ENCODE measurements around the gene MAB21L4. TPM values are rescaled to one million over a fixed set of nuclear protein-coding genes. Genes with fewer than 3 reads are reported as not detected.

Gene MAB21L4
- total and polyA plus RNA-seq, 2 experiments from 2014 or later = not detected

- no peak overlapping the region for H3K4me3 ChIP-seq
- no peak for ATAC-seq
- Mint-ChIP-seq H3K9me3 (no peaks in the 10 kb centered on the region), H3K27me3 (ENCODE audit: insufficient read depth, low read depth, poor library complexity) (peaks cover 4% of the 10 kb centered on the region), H3K4me1 (0 out of 3 replicates have a peak, but pooled peaks cover 2% of the 10 kb centered on the region), H3K27ac (no peak overlapping the region), H3K36me3 (ENCODE audit: low read depth) (no peaks in the 10 kb centered on the region), H3K4me3 (no peak overlapping the region)
- H3K79me2 ChIP-seq (replicated peaks; ENCODE audit: insufficient read depth) = no peaks in the 10 kb centered on the region
- H3K4me2 ChIP-seq = no peak overlapping the region
- no peak overlapping the region for H2AFZ ChIP-seq
- H4K20me1 ChIP-seq (replicated peaks; ENCODE audit: insufficient read depth) = no peaks in the 10 kb centered on the region
- H3F3A ChIP-seq (replicated peaks; ENCODE audit: low read depth) = no peaks in the 10 kb centered on the region
- H3K36me3 ChIP-seq (ENCODE audit: insufficient read depth) = no peaks in the 10 kb centered on the region
- no peak overlapping the region for H3K27ac ChIP-seq (ENCODE audit: low read depth)
- H3K4me1 ChIP-seq (ENCODE audit: insufficient read depth) = no peaks in the 10 kb centered on the region
- no peaks in the 10 kb centered on the region for H3K9me2 ChIP-seq (ENCODE audit: insufficient read depth)
- H3K27me3 ChIP-seq (ENCODE audit: insufficient read depth) = no peaks in the 10 kb centered on the region
- TF ChIP-seq EZH2 (IDR thresholded peaks at IDR 0.05; ENCODE audit: low read depth, unreplicated experiment) (no peak), NANOG (IDR thresholded peaks at IDR 0.05; ENCODE audit: borderline replicate concordance) (no peak), ZNF114 (CRISPR knock-in tag; IDR thresholded peaks at IDR 0.05) (no peak), POLR2AphosphoS5 (IDR thresholded peaks at IDR 0.05; ENCODE audit: low read depth) (no peak), CTCF (conservative IDR thresholded peaks at IDR 0.05; ENCODE audit: low read depth in 2 of 2) (no peak), ETS1 (IDR thresholded peaks at IDR 0.05) (no peak)
- no peak for DNase-seq (ENCODE audit: low spot score)
Observed at GRCh38 chr2:240874715-240875227, 21.2 kb downstream of the MAB21L4 start.

GRCh38 chr2:240873805-240874714 lies 21.9 kb downstream of the MAB21L4 start:
- no peaks in the 10 kb centered on the region for H3K36me3 Mint-ChIP-seq (ENCODE audit: low read depth)
- no peaks in the 10 kb centered on the region for H3K4me1 ChIP-seq (ENCODE audit: insufficient read depth)
- H3K9me3 Mint-ChIP-seq = no peaks in the 10 kb centered on the region
- H3K27ac Mint-ChIP-seq = peak overlapping the region; percentile 84
- H4K20me1 ChIP-seq (replicated peaks; ENCODE audit: insufficient read depth) = no peaks in the 10 kb centered on the region
- no peak overlapping the region for H3K27ac ChIP-seq (ENCODE audit: low read depth)
- H3K9me2 ChIP-seq (ENCODE audit: insufficient read depth) = no peaks in the 10 kb centered on the region
- no peak overlapping the region for H2AFZ ChIP-seq
- 0 out of 3 replicates have a peak, but pooled peaks cover 2% of the 10 kb centered on the region for H3K4me1 Mint-ChIP-seq
- peak; percentile 50 for DNase-seq (ENCODE audit: low spot score)
- no peak overlapping the region for H3K4me3 ChIP-seq
- H3K79me2 ChIP-seq (replicated peaks; ENCODE audit: insufficient read depth) = no peaks in the 10 kb centered on the region
- H3K4me3 Mint-ChIP-seq = no peak overlapping the region
- TF ChIP-seq REST (IDR thresholded peaks at IDR 0.05; ENCODE audit: unreplicated experiment) (no peak), CTCF (conservative IDR thresholded peaks at IDR 0.05; ENCODE audit: low read depth in 2 of 2) (peak; percentile 17 to 38; a peak in 3 of 4 replicates), NANOG (IDR thresholded peaks at IDR 0.05; ENCODE audit: borderline replicate concordance) (no peak)
- H3K27me3 Mint-ChIP-seq (ENCODE audit: insufficient read depth, low read depth, poor library complexity) = peaks cover 4% of the 10 kb centered on the region
- H3K36me3 ChIP-seq (ENCODE audit: insufficient read depth) = no peaks in the 10 kb centered on the region
- no peaks in the 10 kb centered on the region for H3K27me3 ChIP-seq (ENCODE audit: insufficient read depth)
- no peaks in the 10 kb centered on the region for H3F3A ChIP-seq (replicated peaks; ENCODE audit: low read depth)
- peak; percentile 60 for ATAC-seq
- no peak overlapping the region for H3K4me2 ChIP-seq

Data from GM23338 (cell line).